GM12801 (cell line): Measurements from ENCODE around the gene ORM2.

Experiments used
- TF ChIP-seq, protein P1 (sequence below): IDR thresholded peaks from one replicate; pipeline ENCODE4 v1.5.1; 2011; ENCODE audit warnings: control low read depth; ENCODE audit not compliant: insufficient read length; ENCODE audit errors: extremely low read depth

Gene ORM2

DNA sequence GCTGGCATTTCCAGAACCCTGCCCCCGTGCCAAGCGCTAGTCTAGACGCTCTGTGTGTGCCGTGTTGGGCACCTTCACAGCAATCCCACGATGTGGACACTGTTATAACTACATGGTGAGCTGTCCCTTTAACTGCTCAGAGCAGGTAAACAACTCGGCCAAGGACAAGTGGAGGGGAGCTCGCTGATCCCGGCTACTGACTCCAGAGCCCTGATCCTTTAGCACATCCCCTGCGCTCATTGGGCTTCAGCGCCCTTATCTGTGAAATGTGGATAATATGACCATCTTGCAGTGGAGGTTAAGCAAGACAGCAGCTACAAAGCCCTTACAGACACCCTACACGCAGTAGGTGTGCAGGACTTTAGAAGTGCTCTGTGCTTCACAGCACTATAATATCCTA lies 16.5 kb downstream of the ORM2 start:
- TF ChIP-seq, protein P1, sequence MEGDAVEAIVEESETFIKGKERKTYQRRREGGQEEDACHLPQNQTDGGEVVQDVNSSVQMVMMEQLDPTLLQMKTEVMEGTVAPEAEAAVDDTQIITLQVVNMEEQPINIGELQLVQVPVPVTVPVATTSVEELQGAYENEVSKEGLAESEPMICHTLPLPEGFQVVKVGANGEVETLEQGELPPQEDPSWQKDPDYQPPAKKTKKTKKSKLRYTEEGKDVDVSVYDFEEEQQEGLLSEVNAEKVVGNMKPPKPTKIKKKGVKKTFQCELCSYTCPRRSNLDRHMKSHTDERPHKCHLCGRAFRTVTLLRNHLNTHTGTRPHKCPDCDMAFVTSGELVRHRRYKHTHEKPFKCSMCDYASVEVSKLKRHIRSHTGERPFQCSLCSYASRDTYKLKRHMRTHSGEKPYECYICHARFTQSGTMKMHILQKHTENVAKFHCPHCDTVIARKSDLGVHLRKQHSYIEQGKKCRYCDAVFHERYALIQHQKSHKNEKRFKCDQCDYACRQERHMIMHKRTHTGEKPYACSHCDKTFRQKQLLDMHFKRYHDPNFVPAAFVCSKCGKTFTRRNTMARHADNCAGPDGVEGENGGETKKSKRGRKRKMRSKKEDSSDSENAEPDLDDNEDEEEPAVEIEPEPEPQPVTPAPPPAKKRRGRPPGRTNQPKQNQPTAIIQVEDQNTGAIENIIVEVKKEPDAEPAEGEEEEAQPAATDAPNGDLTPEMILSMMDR = no peak

DNA sequence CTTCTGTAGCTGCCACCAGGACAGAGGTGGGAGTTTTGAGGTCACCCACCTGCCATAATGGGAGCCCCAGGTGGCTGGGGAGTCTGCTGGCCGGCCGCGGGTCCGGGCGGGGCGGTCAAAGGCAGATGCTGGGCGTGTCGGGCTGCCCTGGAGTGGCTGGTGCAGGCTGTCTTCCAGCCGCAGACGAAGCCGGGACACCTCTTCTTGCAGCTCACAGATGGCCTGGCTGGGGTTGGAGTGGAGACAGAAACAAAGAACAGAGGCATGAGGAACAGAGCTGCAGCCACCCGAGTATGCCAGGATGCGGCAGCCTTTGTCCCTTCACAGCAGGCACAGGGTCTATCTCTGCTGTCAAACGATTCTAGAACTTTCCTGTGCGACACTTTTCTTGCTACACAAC lies 18.0 kb downstream of the ORM2 start:
- TF ChIP-seq, protein P1 = no peak

DNA sequence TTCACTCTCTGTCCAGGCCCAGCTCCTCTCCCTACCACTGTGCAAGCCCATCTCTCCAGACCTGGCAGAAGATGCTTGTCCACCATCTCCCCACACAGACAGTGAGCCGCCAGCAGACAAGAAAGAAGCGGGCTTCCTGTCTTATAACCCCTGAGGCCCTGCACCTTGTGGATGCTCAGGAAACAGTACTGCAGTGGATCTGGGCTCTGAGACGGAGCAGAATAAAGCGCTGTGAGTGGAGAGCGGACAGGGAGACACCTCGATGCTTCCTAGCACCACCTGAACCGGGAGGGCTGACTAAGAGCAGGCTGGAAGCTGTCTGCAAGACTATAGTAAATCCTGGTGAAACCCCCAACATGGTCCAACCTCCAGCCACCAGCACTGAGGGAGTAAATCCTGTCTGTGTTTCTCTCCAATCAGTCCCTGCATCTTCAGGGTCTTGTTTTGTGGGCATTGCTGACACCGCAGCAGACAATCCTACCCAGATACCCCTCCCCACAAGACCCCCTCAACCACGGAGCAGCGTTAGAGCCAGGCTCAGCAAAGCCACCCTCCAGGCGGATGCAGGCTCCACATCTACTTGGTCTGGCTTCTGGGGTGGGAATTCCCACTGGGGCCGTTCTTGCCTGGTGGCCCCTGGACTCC lies 18.7 kb downstream of the ORM2 start:
- TF ChIP-seq, protein P1 = no peak

DNA sequence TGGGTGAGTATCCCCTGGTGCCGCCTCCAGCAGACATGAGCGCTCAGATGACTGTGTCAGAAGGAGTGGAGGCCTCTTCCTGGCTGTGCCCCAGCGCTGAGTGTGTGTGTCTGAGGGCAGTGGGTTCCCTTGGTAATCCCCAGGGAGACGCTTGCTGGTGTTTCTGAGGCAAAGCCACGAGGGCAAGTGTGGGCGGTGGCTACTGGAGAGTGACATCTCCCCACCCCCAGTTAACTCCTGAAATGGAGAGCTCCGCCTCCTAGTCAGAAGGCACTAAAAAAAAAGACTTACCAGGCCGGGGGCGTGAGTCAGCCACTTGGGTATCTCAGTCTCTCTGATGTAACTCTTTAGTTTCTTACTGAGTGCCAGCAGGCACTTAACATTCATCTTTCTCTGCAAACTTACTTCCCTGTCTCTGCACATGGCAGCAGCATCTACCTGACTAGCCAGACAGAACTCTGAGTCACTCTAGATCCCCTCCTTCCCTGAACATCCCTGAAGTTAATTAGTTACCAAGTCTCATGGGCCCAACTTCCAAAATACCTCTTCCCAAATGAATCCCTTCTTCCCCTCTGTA lies 19.3 kb downstream of the ORM2 start:
- TF ChIP-seq, protein P1 = no peak

DNA sequence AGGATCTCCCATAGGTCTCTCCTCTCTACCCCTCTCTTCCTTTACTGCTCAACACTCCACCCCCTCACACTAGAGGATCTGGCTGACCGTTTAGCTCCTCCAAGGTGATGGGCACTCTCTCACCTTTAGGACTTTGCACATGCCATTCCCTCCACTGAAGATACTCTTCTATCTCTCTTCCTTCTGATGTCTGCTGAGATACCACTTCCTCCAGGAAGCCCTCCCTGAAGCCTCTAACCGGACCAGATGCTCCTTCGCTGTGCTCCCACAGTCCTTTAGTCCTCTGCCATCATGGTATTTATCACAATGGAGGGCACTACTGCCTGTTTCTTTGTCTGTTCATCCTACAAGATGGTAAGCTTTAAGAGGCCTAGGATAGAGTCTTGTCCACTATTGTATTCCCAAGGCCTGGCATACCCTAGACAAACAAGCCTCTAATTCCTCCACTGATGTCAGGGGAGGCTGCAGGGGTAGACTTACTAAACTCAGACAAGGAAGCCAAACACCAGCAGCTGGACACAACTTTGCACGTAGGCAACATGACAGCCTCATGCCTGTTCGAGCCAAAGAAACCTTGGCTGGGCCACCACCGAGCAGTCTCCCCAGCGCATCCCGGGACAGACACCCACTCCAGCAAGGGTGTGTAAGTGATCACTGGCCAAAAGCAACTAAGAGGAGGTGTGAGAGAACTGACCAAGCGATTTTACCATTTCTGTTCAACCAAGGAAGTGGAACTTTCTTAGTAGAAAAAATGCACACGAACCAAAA lies 20.2 kb downstream of the ORM2 start:
- TF ChIP-seq, protein P1 = no peak

DNA sequence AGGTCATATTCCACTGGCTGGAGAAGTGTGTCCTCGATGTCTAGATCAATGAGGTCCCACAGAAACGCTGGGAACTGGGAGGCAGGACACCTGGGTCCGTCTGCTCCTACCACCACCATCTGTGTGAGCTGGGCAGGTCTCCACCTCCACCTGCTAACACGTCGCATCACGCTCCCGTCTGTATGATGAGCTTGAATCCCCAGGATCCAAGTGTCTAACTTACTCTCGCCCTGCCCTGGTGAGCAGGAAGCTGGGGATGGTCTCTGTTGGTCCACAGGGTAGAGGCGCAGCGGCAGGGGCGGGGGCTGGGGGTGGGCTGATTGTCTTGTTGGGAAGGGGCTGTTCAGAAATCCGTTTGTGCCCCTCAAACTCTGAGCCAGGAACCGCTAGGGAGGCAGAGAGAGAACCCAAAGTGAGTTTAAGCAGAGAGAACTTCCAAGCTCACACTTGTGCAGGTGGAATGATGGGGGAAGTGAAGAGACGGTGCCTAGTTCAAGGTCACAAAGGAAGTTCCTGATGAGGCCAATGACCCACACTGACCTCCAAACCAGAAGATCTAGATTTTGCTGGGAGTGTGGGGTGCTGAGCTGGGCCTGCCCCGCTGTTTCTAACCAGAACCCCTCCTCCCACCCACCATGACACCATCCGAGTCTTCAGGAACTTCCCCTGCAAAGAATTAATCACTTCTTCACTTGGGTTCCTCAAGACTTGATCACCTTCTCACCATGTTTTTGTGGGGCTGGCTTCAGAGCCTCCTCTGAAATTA lies 21.1 kb downstream of the ORM2 start:
- TF ChIP-seq, protein P1 = no peak

DNA sequence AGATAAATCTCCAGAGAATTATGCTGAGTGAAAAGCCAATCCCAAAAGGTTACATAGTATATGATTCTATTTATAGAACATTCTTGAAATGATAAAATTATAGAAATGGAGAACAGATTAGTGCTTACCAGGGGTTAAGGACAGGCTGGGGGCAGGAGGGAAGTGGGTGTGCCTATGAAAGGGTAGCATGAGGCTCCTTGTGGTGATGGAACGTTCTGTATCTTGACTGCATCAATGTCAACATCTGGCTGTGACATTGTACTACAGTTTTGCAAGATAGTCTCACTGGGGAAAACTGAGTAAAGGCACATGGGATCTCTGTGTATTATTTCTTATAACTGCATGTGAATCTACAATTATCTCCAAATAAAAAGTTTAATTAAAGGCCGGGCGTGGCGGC lies 22.3 kb downstream of the ORM2 start:
- TF ChIP-seq, protein P1 = no peak
